ENCODE results near the gene MALSU1. TPM values are rescaled to one million over a fixed set of nuclear protein-coding genes. Genes with fewer than 3 reads are reported as not detected.

The MALSU1 gene
- total RNA-seq, 2 donors from 2014 or later, result 6.3 to 57.9 TPM

DNA sequence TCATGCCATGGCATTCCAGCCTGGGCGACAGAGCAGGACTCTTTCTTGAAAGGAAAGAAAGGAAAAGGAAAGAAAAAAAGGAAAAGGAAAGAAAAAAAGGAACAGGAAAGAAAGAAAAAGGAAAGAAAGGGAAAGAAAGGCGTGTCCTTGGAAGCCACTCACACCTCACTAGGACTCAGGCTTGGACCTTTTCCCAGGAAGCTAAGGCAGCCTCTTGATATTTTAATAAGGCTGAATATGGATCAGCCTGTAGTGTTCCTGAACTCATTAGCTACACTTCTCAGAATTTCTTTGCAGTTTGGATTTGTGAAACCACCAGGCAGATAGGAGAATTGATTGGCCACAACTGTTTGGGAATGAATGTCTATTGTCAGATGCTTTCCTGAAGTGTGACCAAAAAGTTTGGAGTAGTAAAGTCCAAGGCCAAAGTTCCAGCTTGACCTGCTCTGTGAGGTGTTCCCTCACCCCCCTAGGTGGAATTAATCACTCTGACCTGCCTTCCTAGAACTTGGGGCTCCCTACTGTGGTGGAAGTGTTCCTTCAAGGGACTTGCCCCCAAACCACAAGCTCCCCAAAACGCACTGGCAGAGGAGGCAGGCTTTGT is 7.1 kb upstream of the MALSU1 start:
- H3K4me1 ChIP-seq, result peaks cover 15% of the 10 kb centered on the region
- intact Hi-C loops (cut with DNase I), result no loop called here
- H3K27me3 ChIP-seq, result no peaks in the 10 kb centered on the region
- DNase-seq (no peak), ATAC-seq (no peak)
- TF ChIP-seq, protein P1, sequence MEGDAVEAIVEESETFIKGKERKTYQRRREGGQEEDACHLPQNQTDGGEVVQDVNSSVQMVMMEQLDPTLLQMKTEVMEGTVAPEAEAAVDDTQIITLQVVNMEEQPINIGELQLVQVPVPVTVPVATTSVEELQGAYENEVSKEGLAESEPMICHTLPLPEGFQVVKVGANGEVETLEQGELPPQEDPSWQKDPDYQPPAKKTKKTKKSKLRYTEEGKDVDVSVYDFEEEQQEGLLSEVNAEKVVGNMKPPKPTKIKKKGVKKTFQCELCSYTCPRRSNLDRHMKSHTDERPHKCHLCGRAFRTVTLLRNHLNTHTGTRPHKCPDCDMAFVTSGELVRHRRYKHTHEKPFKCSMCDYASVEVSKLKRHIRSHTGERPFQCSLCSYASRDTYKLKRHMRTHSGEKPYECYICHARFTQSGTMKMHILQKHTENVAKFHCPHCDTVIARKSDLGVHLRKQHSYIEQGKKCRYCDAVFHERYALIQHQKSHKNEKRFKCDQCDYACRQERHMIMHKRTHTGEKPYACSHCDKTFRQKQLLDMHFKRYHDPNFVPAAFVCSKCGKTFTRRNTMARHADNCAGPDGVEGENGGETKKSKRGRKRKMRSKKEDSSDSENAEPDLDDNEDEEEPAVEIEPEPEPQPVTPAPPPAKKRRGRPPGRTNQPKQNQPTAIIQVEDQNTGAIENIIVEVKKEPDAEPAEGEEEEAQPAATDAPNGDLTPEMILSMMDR (IDR thresholded peaks at IDR 0.05), result no peak
- TF ChIP-seq POLR2A (IDR thresholded peaks at IDR 0.05), result no peak
- WGBS, 2 donors, result 67 to 68% methylated on average over 3 of the region's 3 CpGs
- no peaks in the 10 kb centered on the region for H3K9me3 ChIP-seq
- H3K36me3 ChIP-seq (replicated peaks in 1 of 2; ENCODE audit: insufficient read depth in 1 of 2, low read depth in 2 of 2), result no peaks in the 10 kb centered on the region
- H3K27ac ChIP-seq, result no peak overlapping the region
- no peak overlapping the region for H3K4me3 ChIP-seq

DNA sequence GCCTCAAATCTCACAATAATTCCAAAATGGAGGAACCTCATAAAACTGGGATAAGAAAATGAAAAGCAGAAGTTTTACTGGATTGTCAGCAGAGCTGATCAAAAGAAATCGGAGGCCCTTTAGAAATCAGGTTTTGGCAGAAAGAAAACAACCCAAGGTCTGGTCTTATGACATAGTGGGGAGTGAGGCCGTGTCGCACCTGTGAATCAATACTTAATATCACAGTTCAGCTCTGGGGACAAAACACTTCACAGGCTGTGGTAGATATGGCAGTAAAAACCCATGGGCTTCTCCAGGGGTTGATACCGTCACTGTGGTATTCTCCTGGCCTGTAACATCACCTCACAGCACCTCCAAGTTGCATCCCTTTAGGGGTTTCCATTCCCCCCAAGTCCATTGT is 6.5 kb upstream of the MALSU1 start:
- no peak overlapping the region for H3K27ac ChIP-seq
- no peaks in the 10 kb centered on the region for H3K27me3 ChIP-seq
- H3K36me3 ChIP-seq (replicated peaks in 1 of 2; ENCODE audit: insufficient read depth in 1 of 2, low read depth in 2 of 2), result no peaks in the 10 kb centered on the region
- TF ChIP-seq, protein P1 (IDR thresholded peaks at IDR 0.05), result no peak
- no peak for TF ChIP-seq POLR2A (IDR thresholded peaks at IDR 0.05)
- no peak overlapping the region for H3K4me3 ChIP-seq
- 56 to 64% methylated on average over 4 of the region's 4 CpGs for WGBS, 2 donors
- ATAC-seq (no peak), DNase-seq (no peak)
- H3K9me3 ChIP-seq, result no peaks in the 10 kb centered on the region
- intact Hi-C loops (cut with DNase I), result no loop called here
- H3K4me1 ChIP-seq, result peaks cover 18% of the 10 kb centered on the region

DNA sequence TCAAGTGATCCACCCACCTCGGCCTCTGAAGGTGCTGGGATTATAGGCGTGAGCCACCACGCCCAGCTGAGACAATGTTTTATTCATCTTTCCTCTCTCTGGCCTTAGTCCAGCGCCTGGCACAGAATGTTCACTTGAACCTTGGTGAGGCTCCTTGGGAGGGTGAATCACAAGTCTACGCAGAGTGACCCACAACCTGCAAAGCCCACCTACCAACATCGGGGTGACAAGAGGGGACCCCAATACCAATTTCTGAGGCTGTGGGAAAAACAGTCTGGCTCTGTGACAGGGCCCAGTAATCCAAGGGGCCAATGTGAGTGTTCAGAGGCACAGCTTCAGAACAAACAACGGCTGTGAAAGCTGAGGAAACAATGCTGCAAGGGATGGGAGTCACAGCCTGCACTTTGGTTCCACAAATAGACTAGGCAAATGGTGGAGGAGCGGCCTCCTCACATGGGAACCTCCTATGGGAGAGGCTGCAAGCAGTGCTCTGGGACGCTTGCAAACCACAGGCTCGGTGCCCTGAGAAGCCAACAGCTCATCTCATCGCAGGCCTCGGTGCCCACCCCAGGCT is 5.6 kb upstream of the MALSU1 start:
- no peak for ATAC-seq
- WGBS, 2 donors, result 86 to 87% methylated on average over 11 to 12 of the region's 12 CpGs
- Histone ChIP-seq H3K4me1 (peaks cover 25% of the 10 kb centered on the region), H3K27ac (no peak overlapping the region), H3K36me3 (replicated peaks in 1 of 2; ENCODE audit: insufficient read depth in 1 of 2, low read depth in 2 of 2) (no peaks in the 10 kb centered on the region), H3K27me3 (no peaks in the 10 kb centered on the region), H3K9me3 (no peaks in the 10 kb centered on the region), H3K4me3 (no peak overlapping the region)
- TF ChIP-seq POLR2A (IDR thresholded peaks at IDR 0.05), result no peak
- TF ChIP-seq, protein P1 (IDR thresholded peaks at IDR 0.05), result no peak
- no peak for DNase-seq
- intact Hi-C loops (cut with DNase I), result no loop called here

DNA sequence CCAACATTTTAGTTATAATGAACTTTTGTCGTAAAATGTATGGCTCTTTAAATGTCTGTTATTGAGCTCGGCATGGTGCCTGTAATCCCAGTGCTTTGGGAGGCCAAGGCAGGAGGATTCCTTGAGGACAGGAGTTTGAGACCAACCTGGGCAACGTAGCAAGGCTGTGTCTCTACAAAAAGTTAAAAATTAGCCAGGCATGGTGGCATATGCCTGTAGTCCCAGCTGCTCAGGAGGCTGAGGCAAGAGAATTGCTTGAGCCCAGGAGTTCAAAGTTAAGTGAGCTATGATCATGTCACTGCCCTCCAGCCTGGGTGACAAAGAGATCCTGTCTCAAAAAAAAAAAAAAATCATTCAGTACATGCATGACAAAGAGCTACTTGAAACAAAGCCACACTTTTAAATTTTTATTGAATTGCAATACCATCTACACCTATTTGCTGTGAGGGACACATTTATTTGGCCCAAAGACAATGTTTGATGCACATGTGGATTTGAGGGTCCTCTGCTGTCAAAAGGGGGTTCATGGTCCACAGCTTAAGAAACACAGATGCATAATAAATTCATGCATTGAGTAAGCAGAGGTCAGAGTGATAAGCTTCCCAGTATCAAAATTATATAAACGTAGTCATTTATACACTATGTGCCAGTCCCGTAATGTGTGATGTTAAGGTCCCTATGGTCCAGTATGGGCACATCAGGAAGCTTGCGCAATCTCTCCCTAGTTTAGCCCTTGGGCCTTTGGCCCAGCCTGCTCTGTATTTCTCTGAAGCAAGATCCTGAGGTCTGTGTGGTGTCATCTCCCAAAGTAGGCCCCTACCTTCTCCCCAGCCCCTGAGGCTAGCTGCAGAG is 4.4 kb upstream of the MALSU1 start:
- 68 to 73% methylated on average over 6 of the region's 6 CpGs for WGBS, 2 donors
- H3K27me3 ChIP-seq, result no peaks in the 10 kb centered on the region
- no peak overlapping the region for H3K4me3 ChIP-seq
- H3K9me3 ChIP-seq, result no peaks in the 10 kb centered on the region
- no peak overlapping the region for H3K27ac ChIP-seq
- no peak for TF ChIP-seq POLR2A (IDR thresholded peaks at IDR 0.05)
- TF ChIP-seq, protein P1 (IDR thresholded peaks at IDR 0.05), result no peak
- DNase-seq, result no peak
- intact Hi-C loops (cut with DNase I), result no loop called here
- H3K4me1 ChIP-seq, result peaks cover 25% of the 10 kb centered on the region
- no peak for ATAC-seq
- no peaks in the 10 kb centered on the region for H3K36me3 ChIP-seq (replicated peaks in 1 of 2; ENCODE audit: insufficient read depth in 1 of 2, low read depth in 2 of 2)

Data from body of pancreas (tissue), 4 donors.